Lower leg skin (tissue), 4 donors: ENCODE data around the gene ATRN. TPM values are rescaled to one million over a fixed set of nuclear protein-coding genes. Genes with fewer than 3 reads are reported as not detected.

ENCODE experiments used
- DNase-seq, 2 donors: peaks; one replicate each; pipeline ENCODE4 v3.0.0-alpha.2; 2019; ENCODE audit warnings: low spot score in 2 of 2
- H3K4me3 ChIP-seq: fragments of 200-600 bp; sonication (generic); 2 replicates; pipeline ENCODE4 v1.5.1; 2017; ENCODE audit warnings: mild to moderate bottlenecking, low read depth; ENCODE audit not compliant: poor library complexity, severe bottlenecking
- POLR2A ChIP-seq, 2 donors: fragments of 450-650 bp; IDR thresholded peaks; one replicate each; pipeline ENCODE4 v1.6.1; 2016 to 2017; ENCODE audit warnings: antibody characterized with exemption in 2 of 2, mild to moderate bottlenecking in 1 of 2, moderate library complexity in 1 of 2
- WGBS, 2 donors: methylation state at CpG; one replicate each; pipeline ENCODE4 v1.1.5; 2018; 5-methylcytosine and 5-hydroxymethylcytosine counted together
- intact Hi-C: fragments of 100-400 bp; cut with DNase I; formaldehyde crosslinking; loops from one replicate; pipeline ENCODE4 v1.15.0; 2023; ENCODE audit warnings: low total_unique reads
- total RNA-seq, 4 donors: library from RNA; depleted of rRNA; stranded (reverse); fragments of >200 nt; gene quantifications; one replicate each; pipeline ENCODE4 v1.1.0, GENCODE V29; 2016
- TF ChIP-seq, protein P1 (sequence below), 3 donors: fragments of 450-650 bp; IDR thresholded peaks; one replicate each; pipeline ENCODE4 v1.5.1; 2016; ENCODE audit warnings: antibody characterized with exemption in 3 of 3, mild to moderate bottlenecking in 3 of 3, moderate library complexity in 2 of 3

ATRN gene
- total RNA-seq, 4 donors from 2014 or later, result 18.2 to 34.6 (median 28.4) TPM

DNA sequence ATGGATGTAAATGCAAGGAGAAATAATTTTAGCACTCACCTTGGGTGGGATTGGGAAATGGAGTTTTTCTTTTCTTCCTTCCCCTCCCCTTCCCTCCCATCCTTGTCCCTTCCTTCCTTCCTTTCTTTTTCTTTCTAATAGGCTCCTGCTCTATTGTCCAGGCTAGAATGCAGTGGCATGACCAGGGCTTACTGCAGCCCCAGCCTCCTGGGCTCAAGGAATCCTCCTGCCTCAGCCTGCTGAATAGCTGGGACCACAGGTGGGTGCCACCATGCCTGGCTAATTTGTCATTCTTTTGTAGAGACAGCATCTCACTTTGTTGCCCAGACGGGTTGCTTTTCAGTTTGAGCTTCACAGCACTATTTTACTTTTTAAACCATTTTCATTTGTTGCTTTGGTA, 21.5 kb upstream of the ATRN start:
- 70 to 76% methylated on average over 1 of the region's 1 CpG for WGBS, 2 donors
- TF ChIP-seq POLR2A (IDR thresholded peaks at IDR 0.05), result no peak
- TF ChIP-seq, protein P1, sequence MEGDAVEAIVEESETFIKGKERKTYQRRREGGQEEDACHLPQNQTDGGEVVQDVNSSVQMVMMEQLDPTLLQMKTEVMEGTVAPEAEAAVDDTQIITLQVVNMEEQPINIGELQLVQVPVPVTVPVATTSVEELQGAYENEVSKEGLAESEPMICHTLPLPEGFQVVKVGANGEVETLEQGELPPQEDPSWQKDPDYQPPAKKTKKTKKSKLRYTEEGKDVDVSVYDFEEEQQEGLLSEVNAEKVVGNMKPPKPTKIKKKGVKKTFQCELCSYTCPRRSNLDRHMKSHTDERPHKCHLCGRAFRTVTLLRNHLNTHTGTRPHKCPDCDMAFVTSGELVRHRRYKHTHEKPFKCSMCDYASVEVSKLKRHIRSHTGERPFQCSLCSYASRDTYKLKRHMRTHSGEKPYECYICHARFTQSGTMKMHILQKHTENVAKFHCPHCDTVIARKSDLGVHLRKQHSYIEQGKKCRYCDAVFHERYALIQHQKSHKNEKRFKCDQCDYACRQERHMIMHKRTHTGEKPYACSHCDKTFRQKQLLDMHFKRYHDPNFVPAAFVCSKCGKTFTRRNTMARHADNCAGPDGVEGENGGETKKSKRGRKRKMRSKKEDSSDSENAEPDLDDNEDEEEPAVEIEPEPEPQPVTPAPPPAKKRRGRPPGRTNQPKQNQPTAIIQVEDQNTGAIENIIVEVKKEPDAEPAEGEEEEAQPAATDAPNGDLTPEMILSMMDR (IDR thresholded peaks at IDR 0.05), result no peak
- H3K4me3 ChIP-seq, result no peak overlapping the region
- intact Hi-C loops, result no loop called here
- DNase-seq, result no peak

DNA sequence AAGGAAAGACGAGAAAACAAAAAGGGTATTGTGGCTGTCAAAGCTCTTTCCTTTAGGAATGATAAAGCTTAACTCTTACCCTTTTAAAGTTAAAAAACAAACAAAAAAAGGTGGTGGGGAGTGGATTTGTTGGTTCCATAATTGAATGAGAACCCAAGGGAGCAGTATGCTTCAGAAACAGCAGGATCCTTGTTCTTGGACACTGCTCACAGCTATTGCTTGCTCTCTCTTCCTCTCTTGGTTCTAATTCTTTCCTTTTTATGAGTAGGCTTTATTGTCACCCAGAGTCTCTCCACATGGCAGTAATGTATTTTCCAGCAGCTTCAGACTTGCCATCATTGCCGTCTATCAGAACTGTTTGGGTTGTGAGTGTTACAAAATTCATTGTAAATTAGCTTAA, 18.7 kb upstream of the ATRN start:
- no peak overlapping the region for H3K4me3 ChIP-seq
- no peak for DNase-seq
- TF ChIP-seq, protein P1 (IDR thresholded peaks at IDR 0.05), result no peak
- no peak for TF ChIP-seq POLR2A (IDR thresholded peaks at IDR 0.05)
- intact Hi-C loops, result no loop called here
- 51 to 65% methylated on average over 2 of the region's 2 CpGs for WGBS, 2 donors

DNA sequence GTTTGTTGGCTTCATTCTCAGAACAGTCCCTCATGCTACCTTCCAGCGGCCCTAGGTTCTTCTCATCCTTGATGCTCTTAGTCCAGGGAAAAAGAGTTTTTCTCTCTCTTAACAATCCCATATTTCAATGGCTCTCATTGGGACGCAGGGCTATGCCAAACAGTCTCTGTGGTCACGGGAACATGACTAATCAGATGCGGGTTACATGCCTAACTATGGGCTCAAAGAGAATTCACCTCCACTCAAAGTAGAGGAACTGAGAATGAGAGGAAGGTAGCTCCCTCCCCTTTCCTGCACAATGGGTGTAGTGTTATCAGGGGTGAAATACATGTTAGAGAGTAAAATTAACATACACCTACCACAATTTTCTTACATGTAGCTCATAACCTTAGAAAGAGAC, 18.1 kb upstream of the ATRN start:
- DNase-seq, result no peak
- intact Hi-C loops, result no loop called here
- no peak overlapping the region for H3K4me3 ChIP-seq
- 75 to 81% methylated on average over 4 of the region's 4 CpGs for WGBS, 2 donors
- TF ChIP-seq POLR2A (IDR thresholded peaks at IDR 0.05), result no peak
- TF ChIP-seq, protein P1 (IDR thresholded peaks at IDR 0.05), result no peak

DNA sequence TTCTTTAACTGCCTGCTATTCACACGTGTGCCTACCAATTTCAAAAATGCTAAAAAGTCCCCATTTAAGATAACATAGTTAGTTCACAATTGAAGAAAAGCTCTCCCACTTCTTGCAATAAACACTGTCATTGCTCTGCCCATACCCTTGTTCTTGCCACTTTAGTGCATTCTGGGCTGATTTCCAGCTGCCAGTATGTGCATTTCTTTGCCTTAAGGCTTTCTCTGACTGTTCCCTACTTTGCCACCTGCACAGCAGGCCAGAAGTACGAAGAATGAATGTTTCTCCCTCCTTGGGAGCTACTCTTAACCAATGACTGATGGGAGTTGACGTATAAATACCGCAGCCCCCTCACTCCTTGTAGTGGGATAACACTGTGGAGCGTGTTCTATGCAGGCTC, 16.0 kb upstream of the ATRN start:
- TF ChIP-seq, protein P1 (IDR thresholded peaks at IDR 0.05), result no peak
- no peak for TF ChIP-seq POLR2A (IDR thresholded peaks at IDR 0.05)
- H3K4me3 ChIP-seq, result no peak overlapping the region
- 47 to 61% methylated on average over 5 of the region's 5 CpGs for WGBS, 2 donors
- DNase-seq, result no peak
- intact Hi-C loops, result no loop called here

DNA sequence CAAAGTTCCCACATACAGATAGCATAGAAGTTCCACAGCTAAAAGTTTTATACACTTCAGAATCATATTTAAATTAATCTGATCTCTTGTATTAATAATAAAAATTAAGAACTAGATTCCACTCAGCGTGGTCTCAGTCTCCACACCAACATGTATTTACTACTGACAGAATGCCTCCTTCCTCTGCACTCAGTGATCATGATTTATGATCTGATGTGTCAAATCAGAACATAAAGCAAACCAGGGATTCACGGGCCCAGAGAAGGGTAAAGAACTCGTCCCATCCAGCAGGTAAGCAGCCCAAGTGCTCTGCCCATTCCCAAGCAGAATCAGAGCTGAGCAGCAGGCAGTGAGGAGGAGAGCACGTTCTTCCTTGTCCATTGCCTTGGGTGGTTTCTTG, 14.2 kb upstream of the ATRN start:
- no peak for DNase-seq
- no peak overlapping the region for H3K4me3 ChIP-seq
- TF ChIP-seq POLR2A (IDR thresholded peaks at IDR 0.05), result no peak
- TF ChIP-seq, protein P1 (IDR thresholded peaks at IDR 0.05), result no peak
- intact Hi-C loops, result no loop called here
- WGBS, 2 donors, result 57 to 67% methylated on average over 4 of the region's 4 CpGs

DNA sequence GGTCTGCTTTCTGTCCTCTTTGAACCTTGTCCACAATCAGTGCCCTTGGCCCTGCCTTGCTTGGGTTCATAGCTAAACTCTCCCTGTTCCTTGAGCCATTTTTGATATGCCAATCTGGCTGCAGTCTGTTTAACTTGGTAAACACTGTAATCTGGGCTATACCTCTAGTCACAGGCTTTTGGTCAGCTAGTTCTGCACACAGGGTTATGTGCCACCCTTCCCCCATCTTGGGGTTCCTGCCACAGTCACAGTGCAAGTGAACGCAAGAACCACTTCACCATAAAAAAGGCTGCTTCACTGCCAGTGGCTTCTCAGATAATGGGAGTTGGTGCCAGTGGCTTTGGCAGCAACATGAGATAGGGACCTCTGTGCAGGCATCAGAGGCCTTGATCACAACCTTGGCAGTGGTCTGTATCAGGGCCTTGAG, 10.9 kb upstream of the ATRN start:
- no peak for DNase-seq
- H3K4me3 ChIP-seq, result no peak overlapping the region
- TF ChIP-seq, protein P1 (IDR thresholded peaks at IDR 0.05), result no peak
- no peak for TF ChIP-seq POLR2A (IDR thresholded peaks at IDR 0.05)
- 87 to 100% methylated on average over 1 of the region's 1 CpG for WGBS, 2 donors
- intact Hi-C loops, result no loop called here
